WERI-Rb-1 (cell line): ENCODE results near the gene CSKMT.

Source experiments
- DNase-seq: peaks from one replicate; pipeline ENCODE4 v3.0.0-alpha.2; 2020
- H3K27ac ChIP-seq: fragments of 250-450 bp; sonication (Bioruptor Pico); 2 replicates; pipeline ENCODE4 v1.5.1; 2020; ENCODE audit warnings: mild to moderate bottlenecking, moderate library complexity
- H3K27me3 ChIP-seq: fragments of 250-450 bp; sonication (Bioruptor Pico); 2 replicates; pipeline ENCODE4 v1.5.1; 2021; ENCODE audit warnings: mild to moderate bottlenecking, low read depth, moderate library complexity; ENCODE audit not compliant: insufficient read depth, severe bottlenecking
- H3K36me3 ChIP-seq: fragments of 250-450 bp; sonication (Bioruptor Pico); 2 replicates; pipeline ENCODE4 v1.5.1; 2020; ENCODE audit warnings: mild to moderate bottlenecking, moderate library complexity
- H3K4me3 ChIP-seq: 2 replicates; pipeline ENCODE4 v1.5.1; 2011; ENCODE audit warnings: low read depth, mild to moderate bottlenecking, control low read depth, low read length
- H3K9me3 ChIP-seq: fragments of 250-450 bp; sonication (Bioruptor Pico); 2 replicates; pipeline ENCODE4 v1.5.1; 2021; ENCODE audit warnings: mild to moderate bottlenecking, moderate library complexity; ENCODE audit not compliant: severe bottlenecking
- TF ChIP-seq, protein P1 (sequence below): IDR thresholded peaks from 2 replicates; pipeline ENCODE4 v1.5.1; 2011; ENCODE audit warnings: low read depth, mild to moderate bottlenecking, control low read depth, inconsistent platforms, low read length

The CSKMT gene

DNA sequence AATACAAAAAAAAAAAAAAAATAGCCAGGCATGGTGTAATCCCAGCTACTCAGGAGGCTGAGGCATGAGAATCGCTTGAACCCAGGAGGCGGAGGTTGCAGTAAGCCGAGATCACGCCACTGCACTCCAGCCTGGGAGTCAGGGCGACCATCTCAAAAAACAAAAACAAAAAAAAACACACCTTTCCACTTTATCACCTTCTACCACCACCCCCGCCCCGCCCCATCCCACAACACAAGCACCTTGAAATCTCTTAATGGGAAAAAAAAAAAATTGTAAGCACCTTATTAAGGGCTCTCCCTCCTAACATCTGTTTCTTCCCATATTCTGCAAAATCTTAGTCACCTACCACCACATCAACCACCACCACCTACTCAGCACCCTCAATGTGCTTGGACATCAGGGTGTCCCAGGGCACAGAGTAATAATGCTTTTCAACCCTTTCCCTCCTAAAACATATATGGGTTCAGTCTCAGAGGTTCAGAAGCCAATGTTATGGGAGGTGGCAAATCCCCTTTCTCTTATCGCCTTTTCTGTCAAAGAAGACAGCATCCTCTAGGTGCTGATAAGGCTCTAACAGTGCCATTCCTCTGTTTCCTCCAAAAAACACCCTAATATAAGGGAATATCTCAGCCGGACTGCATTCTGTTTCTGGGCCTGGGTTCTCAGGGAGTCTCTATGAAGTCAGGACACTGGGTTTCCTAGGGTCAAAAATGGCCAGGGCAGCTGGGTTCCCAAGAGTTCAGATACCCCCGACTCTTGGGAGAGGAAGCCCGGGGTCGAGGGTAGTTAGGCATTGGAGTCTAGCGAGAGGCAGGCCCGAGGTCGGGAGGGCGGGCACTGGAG, 12.7 kb upstream of the CSKMT start:
- H3K4me3 ChIP-seq = peak overlapping the region; percentile 86
- H3K9me3 ChIP-seq = no peaks in the 10 kb centered on the region
- H3K27me3 ChIP-seq = no peaks in the 10 kb centered on the region
- H3K27ac ChIP-seq = peak overlapping the region; percentile 93
- DNase-seq = no peak
- H3K36me3 ChIP-seq = peaks cover 24% of the 10 kb centered on the region
- TF ChIP-seq, protein P1, sequence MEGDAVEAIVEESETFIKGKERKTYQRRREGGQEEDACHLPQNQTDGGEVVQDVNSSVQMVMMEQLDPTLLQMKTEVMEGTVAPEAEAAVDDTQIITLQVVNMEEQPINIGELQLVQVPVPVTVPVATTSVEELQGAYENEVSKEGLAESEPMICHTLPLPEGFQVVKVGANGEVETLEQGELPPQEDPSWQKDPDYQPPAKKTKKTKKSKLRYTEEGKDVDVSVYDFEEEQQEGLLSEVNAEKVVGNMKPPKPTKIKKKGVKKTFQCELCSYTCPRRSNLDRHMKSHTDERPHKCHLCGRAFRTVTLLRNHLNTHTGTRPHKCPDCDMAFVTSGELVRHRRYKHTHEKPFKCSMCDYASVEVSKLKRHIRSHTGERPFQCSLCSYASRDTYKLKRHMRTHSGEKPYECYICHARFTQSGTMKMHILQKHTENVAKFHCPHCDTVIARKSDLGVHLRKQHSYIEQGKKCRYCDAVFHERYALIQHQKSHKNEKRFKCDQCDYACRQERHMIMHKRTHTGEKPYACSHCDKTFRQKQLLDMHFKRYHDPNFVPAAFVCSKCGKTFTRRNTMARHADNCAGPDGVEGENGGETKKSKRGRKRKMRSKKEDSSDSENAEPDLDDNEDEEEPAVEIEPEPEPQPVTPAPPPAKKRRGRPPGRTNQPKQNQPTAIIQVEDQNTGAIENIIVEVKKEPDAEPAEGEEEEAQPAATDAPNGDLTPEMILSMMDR = no peak

DNA sequence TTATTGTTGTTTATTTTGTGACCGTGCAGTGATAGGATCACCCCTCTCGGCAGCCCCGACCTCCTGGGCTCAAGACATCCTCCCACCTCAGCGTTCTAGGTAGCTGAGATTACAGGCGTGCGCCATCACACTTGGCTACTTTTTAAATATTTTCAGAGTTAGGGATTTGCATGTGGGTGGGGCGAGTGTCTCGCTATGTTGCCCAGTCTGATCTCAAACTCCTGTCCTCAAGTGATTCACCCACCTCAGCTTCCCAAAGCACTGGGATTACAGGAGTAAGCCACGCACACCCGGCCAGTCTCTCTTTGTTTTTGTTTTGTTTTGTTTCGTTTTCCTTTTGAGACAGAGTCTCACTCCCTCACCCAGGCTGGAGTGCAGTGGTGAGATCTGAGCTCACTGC, 10.8 kb upstream of the CSKMT start:
- peak overlapping the region; percentile 5; the same call in 1 of the 2 replicates for H3K27ac ChIP-seq
- H3K4me3 ChIP-seq = no peak overlapping the region
- DNase-seq = no peak

DNA sequence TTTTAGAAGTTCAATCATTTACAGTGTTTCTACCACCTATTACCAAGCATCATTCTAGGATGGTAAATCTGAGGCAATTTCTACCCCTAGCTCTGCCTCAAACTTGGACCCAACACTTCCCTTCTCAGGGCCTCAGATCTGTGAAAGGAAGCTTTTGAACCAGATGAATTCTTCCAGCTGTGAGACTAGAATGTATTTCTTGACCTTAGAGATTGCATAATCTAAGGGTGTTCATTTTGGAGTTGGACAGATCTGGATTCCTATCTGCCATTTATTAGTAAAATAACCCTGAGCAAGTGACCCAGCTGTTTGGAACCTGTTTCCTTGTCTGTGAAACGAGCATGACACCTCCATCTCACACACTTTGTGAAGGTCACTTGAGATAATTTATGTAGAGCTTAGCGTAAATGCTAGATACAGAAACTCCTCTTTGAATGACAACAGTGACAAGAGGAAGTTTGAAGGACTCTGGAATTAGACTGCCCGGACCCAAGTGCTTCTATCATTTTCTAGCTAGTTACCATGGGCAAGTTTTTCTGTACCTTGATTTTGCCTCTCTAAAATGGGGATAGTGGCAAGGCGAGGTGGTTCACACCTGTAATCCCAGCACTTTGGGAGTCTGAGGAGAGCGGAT, 8.2 kb upstream of the CSKMT start:
- DNase-seq = no peak
- Histone ChIP-seq H3K27me3 (no peaks in the 10 kb centered on the region), H3K9me3 (no peaks in the 10 kb centered on the region), H3K27ac (no peak overlapping the region; the same call in 1 of the 2 replicates), H3K36me3 (peaks cover 13% of the 10 kb centered on the region), H3K4me3 (no peak overlapping the region)
- TF ChIP-seq, protein P1 = no peak

More for the DNA sequence above, 10.8 kb upstream of the CSKMT start:
- H3K27me3 ChIP-seq = no peaks in the 10 kb centered on the region
- H3K36me3 ChIP-seq = peaks cover 6% of the 10 kb centered on the region
- TF ChIP-seq, protein P1 = no peak
- no peaks in the 10 kb centered on the region for H3K9me3 ChIP-seq

DNA sequence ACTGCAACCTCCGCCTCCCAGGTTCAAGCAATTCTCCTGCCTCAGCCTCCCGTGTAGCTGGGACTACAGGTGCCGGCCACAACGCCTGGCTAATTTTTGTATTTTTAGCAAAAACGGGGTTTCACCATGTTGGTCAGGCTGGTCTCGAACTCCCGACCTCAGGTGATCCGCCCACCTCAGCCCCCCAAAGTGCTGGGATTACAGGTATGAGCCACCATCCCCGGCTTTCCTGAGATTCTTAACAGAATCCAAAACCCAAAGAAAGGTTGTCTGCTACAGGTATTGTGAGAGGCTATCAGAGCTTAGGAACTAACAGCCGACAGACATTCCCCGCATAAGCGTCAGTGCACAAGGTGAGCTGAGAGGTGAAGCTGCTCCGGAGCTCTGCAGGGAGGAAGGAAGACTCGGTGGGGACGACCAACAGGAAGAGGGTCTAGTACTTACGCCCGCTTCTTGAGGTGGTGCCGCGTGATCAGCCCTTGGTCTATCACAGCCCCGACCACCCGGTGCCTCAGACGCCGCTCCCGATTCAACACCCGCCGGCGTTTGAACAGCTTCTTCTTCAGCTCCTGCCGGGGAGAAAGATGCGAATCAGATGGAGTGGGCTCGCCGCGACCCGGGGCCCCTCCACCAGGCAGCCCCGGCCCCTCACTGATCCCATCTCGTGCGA, 572 bp upstream of the CSKMT start:
- Histone ChIP-seq H3K36me3 (peaks cover 56% of the 10 kb centered on the region), H3K27ac (peak overlapping the region; percentile 87), H3K4me3 (peak overlapping the region; percentile 96), H3K9me3 (no peaks in the 10 kb centered on the region), H3K27me3 (no peaks in the 10 kb centered on the region)
- DNase-seq = peak; percentile 56
- TF ChIP-seq, protein P1 = no peak

DNA sequence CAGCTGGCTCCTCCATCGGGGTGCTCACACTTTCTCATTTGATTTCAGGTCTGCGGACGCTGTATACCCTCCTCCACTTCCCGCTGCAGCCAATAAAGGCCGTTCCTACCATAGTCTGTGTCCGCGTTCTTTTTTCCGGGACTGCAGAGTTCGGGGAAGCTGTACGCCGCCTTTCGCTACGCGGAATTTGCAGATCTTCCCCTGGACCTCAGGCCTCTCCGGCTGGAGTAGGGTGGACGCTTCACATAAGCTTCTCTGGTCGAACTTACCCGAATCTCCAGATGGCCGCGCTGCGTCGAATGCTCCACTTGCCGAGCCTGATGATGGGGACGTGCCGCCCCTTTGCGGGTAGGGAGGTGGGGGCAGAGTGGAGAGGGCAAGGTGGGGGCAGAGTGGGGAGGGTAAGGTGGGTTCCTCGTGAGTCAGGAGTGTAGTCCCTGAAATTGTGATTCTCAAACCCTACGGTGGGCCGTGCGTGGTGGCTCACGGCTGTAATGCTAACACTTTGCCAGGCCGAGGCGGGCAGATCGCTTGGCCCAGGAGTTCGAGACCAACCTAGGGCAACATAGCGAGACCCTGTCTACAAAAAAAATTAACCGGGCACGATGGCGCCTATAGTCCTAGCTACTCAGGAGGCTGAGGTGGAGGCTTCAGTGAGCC, 617 bp downstream of the CSKMT start:
- peak; percentile 60 for DNase-seq
- H3K9me3 ChIP-seq = no peaks in the 10 kb centered on the region
- H3K27ac ChIP-seq = peak overlapping the region; percentile 87
- peaks cover 54% of the 10 kb centered on the region for H3K36me3 ChIP-seq
- TF ChIP-seq, protein P1 = no peak
- peak overlapping the region; percentile 96 for H3K4me3 ChIP-seq
- no peaks in the 10 kb centered on the region for H3K27me3 ChIP-seq
